DOHH2 (cell line): ENCODE data around the gene GMEB2.

Source experiments
- H3F3A ChIP-seq: fragments of 200-600 bp; sonication (generic), shearing (Covaris generic); 2 replicates; pipeline ENCODE4 v1.6.0; 2016; ENCODE audit warnings: antibody characterized with exemption, mild to moderate bottlenecking; ENCODE audit not compliant: control insufficient read depth, insufficient read depth
- H3K27ac ChIP-seq: fragments of 200-600 bp; sonication (generic); 2 replicates; pipeline ENCODE4 v1.5.1; 2014; ENCODE audit warnings: low read depth, mild to moderate bottlenecking, low read length, moderate library complexity
- H3K27me3 ChIP-seq: fragments of 200-600 bp; sonication (generic); 2 replicates; pipeline ENCODE4 v1.6.1; 2014; ENCODE audit warnings: mild to moderate bottlenecking, low read length, mixed read lengths; ENCODE audit not compliant: control insufficient read depth
- H3K36me3 ChIP-seq: fragments of 200-600 bp; sonication (generic); 2 replicates; pipeline ENCODE4 v1.6.1; 2014; ENCODE audit warnings: mild to moderate bottlenecking, low read length, moderate library complexity, mixed read lengths; ENCODE audit not compliant: control insufficient read depth
- H3K4me1 ChIP-seq: fragments of 200-600 bp; sonication (generic); 2 replicates; pipeline ENCODE4 v1.6.1; 2014; ENCODE audit warnings: mild to moderate bottlenecking, low read length, mixed read lengths; ENCODE audit not compliant: control insufficient read depth
- H3K4me2 ChIP-seq: fragments of 200-600 bp; sonication (generic); 2 replicates; pipeline ENCODE4 v1.6.0; 2014; ENCODE audit warnings: mild to moderate bottlenecking, low read length, moderate library complexity
- H3K4me3 ChIP-seq: fragments of 200-600 bp; sonication (generic); 2 replicates; pipeline ENCODE4 v1.5.1; 2014; ENCODE audit warnings: mild to moderate bottlenecking, low read length, mixed read lengths
- H3K79me2 ChIP-seq: fragments of 200-600 bp; sonication (generic); 2 replicates; pipeline ENCODE4 v1.6.1; 2014; ENCODE audit warnings: mild to moderate bottlenecking, low read length, mixed read lengths; ENCODE audit not compliant: control insufficient read depth
- H3K9me2 ChIP-seq: fragments of 200-600 bp; sonication (generic); replicated peaks from 2 replicates; pipeline ENCODE4 v1.6.1; 2014; ENCODE audit warnings: mild to moderate bottlenecking, low read length, mixed read lengths; ENCODE audit not compliant: control insufficient read depth
- H3K9me3 ChIP-seq: fragments of 200-600 bp; sonication (generic); 2 replicates; pipeline ENCODE4 v1.6.1; 2014; ENCODE audit warnings: antibody characterized with exemption, low read length, mixed read lengths; ENCODE audit not compliant: control insufficient read depth, insufficient read depth
- H4K20me1 ChIP-seq: fragments of 200-600 bp; sonication (generic); 2 replicates; pipeline ENCODE4 v1.6.0; 2014; ENCODE audit warnings: low read depth, mild to moderate bottlenecking, antibody characterized with exemption, low read length, moderate library complexity; ENCODE audit not compliant: control insufficient read depth, insufficient read depth
- CTCF ChIP-seq: fragments of 200-600 bp; sonication (generic); IDR thresholded peaks from one replicate; pipeline ENCODE4 v1.5.1; 2014; ENCODE audit warnings: antibody characterized with exemption, mild to moderate bottlenecking, low read depth, low read length; ENCODE audit not compliant: poor library complexity, severe bottlenecking
- EZH2phosphoT487 ChIP-seq: fragments of 200-600 bp; sonication (generic); IDR thresholded peaks from 2 replicates; pipeline ENCODE4 v1.6.1; 2017; ENCODE audit warnings: borderline replicate concordance, mild to moderate bottlenecking, antibody characterized with exemption, low read length, moderate library complexity, mixed read lengths

The GMEB2 gene

GRCh38 chr20:63578224-63579016, 48.5 kb downstream of the GMEB2 start:
- no peaks in the 10 kb centered on the region for H3K9me2 ChIP-seq
- H3K27ac ChIP-seq = no peak overlapping the region
- peaks cover 7% of the 10 kb centered on the region for H3K4me1 ChIP-seq
- H3F3A ChIP-seq = no peaks in the 10 kb centered on the region
- no peaks in the 10 kb centered on the region for H3K79me2 ChIP-seq
- no peaks in the 10 kb centered on the region for H4K20me1 ChIP-seq
- no peak overlapping the region for H3K4me3 ChIP-seq
- peaks cover 25% of the 10 kb centered on the region for H3K27me3 ChIP-seq
- no peaks in the 10 kb centered on the region for H3K36me3 ChIP-seq
- TF ChIP-seq EZH2phosphoT487 = no peak
- TF ChIP-seq CTCF = no peak
- H3K9me3 ChIP-seq = no peaks in the 10 kb centered on the region
- no peak overlapping the region for H3K4me2 ChIP-seq

GRCh38 chr20:63577317-63577894, 49.5 kb downstream of the GMEB2 start:
- H3K4me3 ChIP-seq = no peak overlapping the region
- no peaks in the 10 kb centered on the region for H3K9me3 ChIP-seq
- H3K9me2 ChIP-seq = no peaks in the 10 kb centered on the region
- H3K4me1 ChIP-seq = peaks cover 7% of the 10 kb centered on the region
- H3K27ac ChIP-seq = no peak overlapping the region
- H3F3A ChIP-seq = no peaks in the 10 kb centered on the region
- no peaks in the 10 kb centered on the region for H4K20me1 ChIP-seq
- H3K79me2 ChIP-seq = no peaks in the 10 kb centered on the region
- TF ChIP-seq CTCF = no peak
- no peak for TF ChIP-seq EZH2phosphoT487
- H3K27me3 ChIP-seq = peaks cover 25% of the 10 kb centered on the region
- no peak overlapping the region for H3K4me2 ChIP-seq
- no peaks in the 10 kb centered on the region for H3K36me3 ChIP-seq

- no peak overlapping the region for H3K27ac ChIP-seq
- no peaks in the 10 kb centered on the region for H3K36me3 ChIP-seq
- TF ChIP-seq EZH2phosphoT487 = no peak
- no peak for TF ChIP-seq CTCF
- H3K4me2 ChIP-seq = no peak overlapping the region
- H4K20me1 ChIP-seq = no peaks in the 10 kb centered on the region
- peaks cover 7% of the 10 kb centered on the region for H3K4me1 ChIP-seq
- H3K9me2 ChIP-seq = no peaks in the 10 kb centered on the region
- no peaks in the 10 kb centered on the region for H3F3A ChIP-seq
- H3K4me3 ChIP-seq = no peak overlapping the region
- H3K9me3 ChIP-seq = no peaks in the 10 kb centered on the region
- H3K27me3 ChIP-seq = peaks cover 24% of the 10 kb centered on the region
- H3K79me2 ChIP-seq = no peaks in the 10 kb centered on the region
These were observed 50.6 kb downstream of the GMEB2 start for GRCh38 chr20:63576311-63576710.
